Adipocyte (in vitro differentiated cells): ENCODE results near the gene CAMKV.
"Not testable (repeated sequence)": the region's sequence is repeated elsewhere in the genome, so short reads cannot be mapped to it uniquely, and the experiment has no call there.

Experiments used
- DNase-seq: peaks from one replicate; pipeline ENCODE4 v3.0.0-alpha.2; 2015; ENCODE audit warnings: low read depth
- H3K27me3 ChIP-seq: replicated peaks from 2 replicates; pipeline ENCODE4 v1.7.0; 2013; ENCODE audit warnings: mild to moderate bottlenecking, low read length, moderate library complexity; ENCODE audit not compliant: control insufficient read depth, insufficient read depth
- H3K36me3 ChIP-seq: 2 replicates; pipeline ENCODE4 v1.7.0; 2013; ENCODE audit warnings: low read length, mild to moderate bottlenecking, moderate library complexity; ENCODE audit not compliant: control insufficient read depth, insufficient read depth, severe bottlenecking
- H3K4me1 ChIP-seq: 2 replicates; pipeline ENCODE4 v1.7.0; 2013; ENCODE audit warnings: mild to moderate bottlenecking, low read length, moderate library complexity; ENCODE audit not compliant: control insufficient read depth, insufficient read depth
- H3K4me3 ChIP-seq: 2 replicates; pipeline ENCODE4 v1.7.0; 2013; ENCODE audit warnings: mild to moderate bottlenecking, low read length, moderate library complexity
- H3K9ac ChIP-seq: 2 replicates; pipeline ENCODE4 v1.7.0; 2013; ENCODE audit warnings: mild to moderate bottlenecking, low read length, moderate library complexity
- H3K9me3 ChIP-seq: 2 replicates; pipeline ENCODE4 v1.7.0; 2013; ENCODE audit warnings: mild to moderate bottlenecking, low read length, moderate library complexity; ENCODE audit not compliant: control insufficient read depth

CAMKV gene, protein sequence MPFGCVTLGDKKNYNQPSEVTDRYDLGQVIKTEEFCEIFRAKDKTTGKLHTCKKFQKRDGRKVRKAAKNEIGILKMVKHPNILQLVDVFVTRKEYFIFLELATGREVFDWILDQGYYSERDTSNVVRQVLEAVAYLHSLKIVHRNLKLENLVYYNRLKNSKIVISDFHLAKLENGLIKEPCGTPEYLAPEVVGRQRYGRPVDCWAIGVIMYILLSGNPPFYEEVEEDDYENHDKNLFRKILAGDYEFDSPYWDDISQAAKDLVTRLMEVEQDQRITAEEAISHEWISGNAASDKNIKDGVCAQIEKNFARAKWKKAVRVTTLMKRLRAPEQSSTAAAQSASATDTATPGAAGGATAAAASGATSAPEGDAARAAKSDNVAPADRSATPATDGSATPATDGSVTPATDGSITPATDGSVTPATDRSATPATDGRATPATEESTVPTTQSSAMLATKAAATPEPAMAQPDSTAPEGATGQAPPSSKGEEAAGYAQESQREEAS

DNA sequence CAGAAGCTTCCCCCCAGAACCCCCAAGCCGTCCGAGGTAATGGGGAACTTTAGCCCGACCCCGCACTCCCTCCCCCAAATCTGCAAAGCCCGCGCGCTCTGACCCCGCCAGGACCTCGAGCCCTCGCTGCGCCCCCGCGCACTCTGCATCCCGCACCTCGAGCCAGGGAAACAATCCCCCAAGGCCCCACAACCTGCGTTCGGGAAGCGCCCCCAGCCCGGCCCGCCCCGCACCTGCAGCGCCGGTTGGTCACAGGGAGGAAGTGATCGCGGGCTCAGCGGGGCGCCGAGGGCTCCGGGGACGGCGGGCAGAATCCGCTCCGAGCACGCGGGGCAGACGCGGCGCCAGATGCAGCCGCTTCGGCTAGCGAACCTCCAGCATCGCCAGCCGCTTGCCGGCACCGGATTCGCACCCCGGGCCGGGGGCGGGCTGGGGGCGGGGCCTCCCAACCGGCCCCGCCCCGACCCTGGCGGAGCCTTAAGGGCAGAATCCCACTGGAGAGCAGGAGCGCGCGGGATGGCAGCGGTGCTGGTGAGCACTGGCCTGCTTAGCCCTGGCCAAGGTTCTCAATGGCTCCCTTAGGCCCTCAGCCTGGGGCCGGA is at the start of gene CAMKV:
TSS of gene CAMKV (minus strand) at position 382 of the 602 bp plus-strand sequence. CDS start 7,518 bp downstream, outside the sequence.
- Histone ChIP-seq H3K4me1 (no peaks in the 10 kb centered on the region), H3K4me3 (no peak within 1 kb of the TSS), H3K27me3 (peaks cover 67% of the 10 kb centered on the region), H3K36me3 (no peaks in the 10 kb centered on the region), H3K9ac (no peak within 1 kb of the TSS), H3K9me3 (peaks cover 5% of the 10 kb centered on the region)
- peak; percentile 11 for DNase-seq

DNA sequence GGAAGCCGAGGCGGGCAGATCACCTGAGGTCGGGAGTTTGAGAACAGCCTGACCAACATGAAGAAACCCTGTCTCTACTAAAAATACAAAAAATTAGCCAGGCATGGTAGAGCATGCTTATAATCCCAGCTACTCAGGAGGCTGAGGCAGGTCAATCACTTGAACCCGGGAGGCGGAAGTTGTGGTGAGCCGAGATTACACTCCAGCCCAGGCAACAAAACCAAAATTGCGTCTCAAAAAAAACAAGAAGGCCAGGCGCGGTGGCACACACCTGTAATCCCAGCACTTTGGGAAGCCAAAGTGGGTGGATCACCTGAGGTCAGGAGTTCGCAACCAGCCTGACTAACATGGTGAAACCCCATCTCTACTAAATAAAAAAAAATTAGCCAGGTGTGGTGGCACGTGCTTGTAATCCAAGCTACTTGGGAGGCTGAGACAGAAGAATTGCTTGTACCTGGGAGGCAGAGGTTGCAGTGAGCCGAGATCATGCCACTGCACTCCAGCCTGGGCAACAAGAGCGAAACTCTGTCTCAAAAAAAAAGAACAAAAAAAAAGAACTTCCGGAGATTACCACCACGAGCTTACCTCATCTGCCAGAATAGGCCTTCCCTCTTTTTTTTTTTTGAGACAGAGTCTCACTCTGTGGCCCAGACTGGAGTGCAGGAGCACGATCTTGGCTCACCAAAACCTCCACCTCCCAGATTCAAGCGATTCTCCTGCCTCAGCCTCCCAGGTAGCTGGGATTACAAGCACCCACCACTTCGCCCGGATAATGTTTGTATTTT is 48.3 kb upstream of the CAMKV start:
- not testable (repeated sequence) for H3K4me1 ChIP-seq, H3K9me3 ChIP-seq, H3K4me3 ChIP-seq, H3K36me3 ChIP-seq, H3K27me3 ChIP-seq, DNase-seq, H3K9ac ChIP-seq

DNA sequence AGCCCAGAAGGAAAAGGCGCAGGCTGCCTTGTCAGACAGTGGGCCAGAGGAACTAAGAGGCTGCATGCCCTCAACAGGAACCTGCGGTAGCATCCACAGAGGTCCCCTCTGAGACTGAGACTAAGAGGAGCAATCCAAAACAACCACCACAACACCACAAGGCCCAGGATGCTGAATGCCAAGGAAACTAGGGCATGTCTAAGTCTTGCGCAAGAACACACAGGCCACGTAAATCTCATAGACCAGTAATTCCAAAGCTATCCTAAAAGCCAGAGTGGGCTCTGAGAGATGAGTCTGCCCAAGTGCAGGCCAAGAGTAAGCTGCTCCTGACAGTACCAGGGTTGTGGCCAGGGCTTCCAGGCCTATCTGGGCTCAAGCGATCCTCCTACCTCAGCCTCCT is 47.0 kb upstream of the CAMKV start:
- no peak overlapping the region for H3K9ac ChIP-seq
- H3K9me3 ChIP-seq: no peaks in the 10 kb centered on the region
- DNase-seq: peak; percentile 52
- peaks cover 9% of the 10 kb centered on the region for H3K36me3 ChIP-seq
- H3K4me1 ChIP-seq: peaks cover 4% of the 10 kb centered on the region
- no peak overlapping the region for H3K4me3 ChIP-seq
- H3K27me3 ChIP-seq: no peaks in the 10 kb centered on the region

DNA sequence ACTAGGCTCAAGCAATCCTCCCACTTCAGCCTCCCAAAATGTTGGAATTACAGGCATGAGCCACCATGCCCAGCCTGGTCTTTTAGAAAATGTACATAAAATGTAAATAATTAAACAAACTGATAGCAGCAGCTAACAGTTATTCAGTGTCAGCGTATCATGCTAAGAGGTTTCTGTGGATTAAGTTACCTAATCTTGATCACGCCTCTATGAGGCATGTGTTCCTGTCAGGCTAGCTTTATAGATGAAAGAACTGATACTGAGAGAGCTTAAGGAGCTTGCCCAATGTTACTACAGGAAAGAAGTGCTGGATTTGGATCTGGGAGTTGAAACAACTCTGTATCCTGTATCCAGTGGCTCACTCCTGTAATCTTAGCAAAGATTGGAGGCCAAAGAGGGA is 45.2 kb upstream of the CAMKV start:
- H3K27me3 ChIP-seq: no peaks in the 10 kb centered on the region
- H3K9me3 ChIP-seq: no peaks in the 10 kb centered on the region
- DNase-seq: no peak
- H3K36me3 ChIP-seq: peaks cover 24% of the 10 kb centered on the region
- peaks cover 4% of the 10 kb centered on the region for H3K4me1 ChIP-seq
- H3K4me3 ChIP-seq: no peak overlapping the region
- H3K9ac ChIP-seq: no peak overlapping the region

DNA sequence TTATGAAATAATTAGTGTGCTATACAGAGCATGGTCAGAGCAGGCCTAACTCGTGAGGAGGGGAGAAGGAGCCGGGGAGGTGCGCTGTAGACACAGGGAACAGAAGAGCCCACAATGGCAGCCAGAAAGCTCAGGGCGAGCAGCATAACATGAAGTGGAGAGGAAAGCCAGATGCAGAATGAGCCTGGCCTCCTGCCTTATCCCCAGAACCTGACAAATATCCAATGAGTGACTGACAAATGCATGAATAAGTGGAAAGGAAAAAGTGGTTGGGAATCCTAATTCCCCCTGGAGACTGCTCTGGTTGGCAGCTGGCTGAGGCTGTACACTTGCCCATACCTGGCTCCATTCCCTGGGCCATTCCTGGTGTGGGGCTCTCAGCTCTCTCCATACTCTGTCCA is 43.2 kb upstream of the CAMKV start:
- peaks cover 37% of the 10 kb centered on the region for H3K36me3 ChIP-seq
- no peak overlapping the region for H3K9ac ChIP-seq
- no peak overlapping the region for H3K4me3 ChIP-seq
- H3K9me3 ChIP-seq: no peaks in the 10 kb centered on the region
- no peak for DNase-seq
- H3K27me3 ChIP-seq: no peaks in the 10 kb centered on the region
- peaks cover 4% of the 10 kb centered on the region for H3K4me1 ChIP-seq

DNA sequence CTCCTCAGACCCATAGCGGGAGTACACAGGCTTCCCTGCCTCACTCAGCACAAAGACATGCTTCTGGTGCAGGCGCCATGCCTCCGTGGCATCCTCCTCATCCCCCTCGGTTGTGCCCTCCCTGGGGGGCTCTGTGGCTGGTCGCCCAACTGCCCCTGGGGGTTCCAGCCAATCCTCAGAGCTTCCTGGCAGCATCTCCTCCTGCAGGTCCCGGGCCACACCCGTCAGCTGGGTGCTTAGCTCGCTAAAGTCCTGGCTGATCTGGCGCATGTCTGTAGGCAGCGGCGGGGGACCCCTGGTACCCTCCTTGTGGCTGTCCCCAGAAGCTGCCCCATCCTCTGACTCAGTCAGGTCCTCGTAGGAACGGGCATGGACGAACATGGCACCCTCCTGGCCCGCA is 41.9 kb upstream of the CAMKV start:
- Histone ChIP-seq H3K4me1 (peaks cover 4% of the 10 kb centered on the region), H3K27me3 (no peaks in the 10 kb centered on the region), H3K9ac (no peak overlapping the region), H3K36me3 (peaks cover 37% of the 10 kb centered on the region), H3K4me3 (no peak overlapping the region), H3K9me3 (no peaks in the 10 kb centered on the region)
- no peak for DNase-seq

DNA sequence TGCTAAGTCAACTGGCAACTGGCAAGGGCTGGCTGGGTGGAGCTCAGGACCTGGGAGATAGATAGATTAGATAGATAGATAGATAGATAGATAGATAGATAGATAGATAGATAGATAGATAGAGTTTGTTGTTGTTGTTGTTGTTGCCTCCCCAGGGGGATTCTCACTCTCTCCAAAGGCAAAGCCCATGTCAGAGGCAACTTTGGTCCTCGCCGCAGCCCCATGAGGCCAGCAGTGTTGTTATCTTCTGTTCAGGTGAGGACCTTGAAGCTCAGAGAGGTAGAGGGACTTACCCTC is 41.4 kb upstream of the CAMKV start:
- Histone ChIP-seq H3K27me3 (no peaks in the 10 kb centered on the region), H3K36me3 (peaks cover 37% of the 10 kb centered on the region), H3K9ac (no peak overlapping the region), H3K4me1 (peaks cover 4% of the 10 kb centered on the region), H3K9me3 (no peaks in the 10 kb centered on the region), H3K4me3 (no peak overlapping the region)
- DNase-seq: no peak

DNA sequence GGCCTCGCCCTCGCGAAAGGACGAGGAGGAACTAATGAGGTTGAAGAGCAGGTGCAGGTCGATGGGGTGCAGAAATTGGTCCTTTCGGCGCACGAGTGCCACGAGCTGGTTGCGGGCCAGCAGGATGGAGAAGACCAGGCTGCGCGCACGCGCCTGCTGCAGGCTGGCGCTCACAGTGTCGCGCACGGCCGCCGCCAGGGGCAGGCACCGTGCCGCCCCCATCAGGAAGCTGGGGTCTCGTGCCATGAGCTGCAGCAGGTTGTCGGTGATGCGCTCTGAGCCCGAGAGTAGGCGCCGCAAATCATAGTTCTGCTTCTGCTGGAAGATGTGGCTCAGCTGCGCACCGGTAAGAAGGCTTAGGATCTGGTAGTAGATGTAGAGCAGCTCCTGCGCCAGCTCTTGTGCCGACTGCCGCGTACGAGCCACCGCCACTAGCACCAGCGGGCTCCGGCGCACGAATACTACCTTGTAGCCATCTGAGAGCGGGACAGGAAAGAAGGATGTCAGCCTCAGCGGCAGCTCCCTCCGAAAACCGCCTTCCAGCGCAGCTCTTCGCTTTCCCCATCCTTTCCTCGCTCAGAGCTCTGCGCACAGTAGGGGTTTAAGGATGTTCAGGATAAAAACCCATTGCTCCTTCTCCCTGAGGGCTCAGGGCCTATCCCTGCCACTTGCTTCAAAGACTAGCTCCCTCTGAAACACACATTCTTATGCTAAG is 40.9 kb upstream of the CAMKV start:
- Histone ChIP-seq H3K4me1 (peaks cover 4% of the 10 kb centered on the region), H3K4me3 (no peak overlapping the region), H3K9me3 (no peaks in the 10 kb centered on the region), H3K27me3 (no peaks in the 10 kb centered on the region), H3K36me3 (peaks cover 37% of the 10 kb centered on the region), H3K9ac (no peak overlapping the region)
- DNase-seq: no peak

DNA sequence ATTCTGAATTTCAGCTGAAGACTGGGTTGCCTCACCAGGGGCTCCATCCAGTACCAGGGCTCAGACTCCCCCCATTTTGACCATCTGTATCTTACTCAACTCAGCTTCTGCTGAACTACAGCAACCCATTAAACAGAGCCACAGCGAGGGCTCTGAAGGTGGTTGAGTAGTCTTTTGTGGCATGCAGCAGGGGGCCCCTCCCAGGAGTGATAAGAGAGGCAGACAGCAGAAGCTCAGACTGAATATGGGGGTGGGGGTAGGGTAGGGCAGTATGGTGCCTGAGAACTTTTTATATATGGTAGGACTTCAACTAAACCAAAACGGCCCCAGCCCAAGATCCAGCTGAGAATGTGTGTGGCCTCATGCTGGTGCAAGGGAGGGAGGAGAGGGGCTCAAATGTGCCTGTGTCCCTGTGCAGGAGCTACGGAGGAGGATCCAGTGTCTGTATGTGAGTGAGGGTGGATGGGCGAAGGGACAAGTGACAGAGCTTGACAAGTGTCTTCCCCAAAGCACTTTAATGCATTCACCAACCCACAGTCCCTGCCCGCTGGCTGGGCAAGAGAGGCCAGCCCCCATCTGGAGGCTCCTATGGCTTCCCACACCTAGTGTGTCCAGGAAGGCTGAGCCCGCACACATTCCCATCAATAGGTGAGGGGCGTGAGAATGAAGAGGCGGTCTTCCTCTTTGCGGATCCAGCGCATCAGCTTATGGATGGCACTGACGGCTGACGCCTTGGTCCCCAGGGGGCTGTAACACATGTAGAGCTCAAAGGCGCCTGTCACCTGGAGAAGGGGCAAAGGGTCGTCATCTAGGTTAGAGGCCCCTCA is 38.9 kb upstream of the CAMKV start:
- DNase-seq: no peak
- no peaks in the 10 kb centered on the region for H3K9me3 ChIP-seq
- no peak overlapping the region for H3K4me3 ChIP-seq
- H3K36me3 ChIP-seq: peaks cover 37% of the 10 kb centered on the region
- H3K27me3 ChIP-seq: no peaks in the 10 kb centered on the region
- H3K9ac ChIP-seq: no peak overlapping the region
- H3K4me1 ChIP-seq: peaks cover 4% of the 10 kb centered on the region

DNA sequence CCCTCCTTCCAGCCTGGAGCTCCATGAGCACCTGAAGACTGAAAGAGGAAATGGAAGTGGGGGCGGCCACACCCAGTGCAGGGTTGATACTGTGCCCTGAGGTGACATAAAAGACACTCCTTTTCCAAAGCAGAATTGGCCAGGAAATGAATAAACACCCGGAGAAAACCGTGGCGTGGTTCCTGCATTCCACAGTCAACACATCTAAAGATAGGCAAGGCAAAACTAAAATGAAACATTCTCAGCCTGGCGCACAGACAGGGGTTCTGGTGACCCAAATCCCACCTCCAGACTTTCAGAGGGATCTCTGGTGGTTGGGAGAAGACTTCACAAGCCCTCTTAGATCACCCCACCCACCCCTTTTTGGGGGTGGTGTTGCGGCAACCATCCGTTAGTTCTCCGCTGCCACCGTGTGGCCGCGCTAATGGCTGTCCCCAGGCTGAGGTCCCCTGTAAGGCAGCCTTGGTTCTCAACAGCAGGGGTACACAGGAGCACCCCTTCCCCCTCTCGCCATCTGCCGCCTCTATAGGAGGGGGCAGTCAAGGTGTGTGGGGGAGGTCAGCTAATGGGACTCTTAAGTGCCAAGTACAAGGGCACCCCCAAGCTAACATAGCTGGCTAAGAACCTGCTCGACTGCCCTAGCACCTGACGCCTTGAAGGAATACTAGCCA is 36.5 kb upstream of the CAMKV start:
- Histone ChIP-seq H3K4me3 (peak overlapping the region; percentile 64), H3K4me1 (peaks cover 3% of the 10 kb centered on the region), H3K9me3 (no peaks in the 10 kb centered on the region), H3K36me3 (peaks cover 26% of the 10 kb centered on the region), H3K9ac (peak overlapping the region; percentile 27), H3K27me3 (no peaks in the 10 kb centered on the region)
- DNase-seq: peak; percentile 76
